Neural crest cell (in vitro differentiated cells): Measurements from ENCODE around the gene FKBP1A. TPM values are rescaled to one million over a fixed set of nuclear protein-coding genes. Genes with fewer than 3 reads are reported as not detected.
"Not testable (repeated sequence)": the region's sequence is repeated elsewhere in the genome, so short reads cannot be mapped to it uniquely, and the experiment has no call there.

Experiments used
- DNase-seq: peaks from one replicate; pipeline ENCODE4 v3.0.0; 2021; ENCODE audit warnings: low read depth, mixed read lengths, low spot score
- H3K27ac Mint-ChIP-seq: one replicate; pipeline ENCODE4 v1.8.0; 2021; ENCODE audit warnings: mild to moderate bottlenecking, mixed read lengths; ENCODE audit not compliant: unreplicated experiment
- H3K27me3 Mint-ChIP-seq: 2 replicates; pipeline ENCODE4 v1.8.0; 2021; ENCODE audit warnings: low read depth, mild to moderate bottlenecking, mixed read lengths
- H3K36me3 Mint-ChIP-seq: 2 replicates; pipeline ENCODE4 v1.8.0; 2021; ENCODE audit warnings: low read depth, mild to moderate bottlenecking, mixed read lengths
- H3K4me1 Mint-ChIP-seq: 2 replicates; pipeline ENCODE4 v1.8.0; 2021; ENCODE audit warnings: mixed read lengths
- H3K4me3 Mint-ChIP-seq: one replicate; pipeline ENCODE4 v1.8.0; 2021; ENCODE audit warnings: mild to moderate bottlenecking, mixed read lengths
- H3K9me3 Mint-ChIP-seq: 2 replicates; pipeline ENCODE4 v1.8.0; 2021; ENCODE audit warnings: mixed read lengths
- CTCF ChIP-seq: fragments of 200-600 bp; sonication (generic); conservative IDR thresholded peaks from 2 replicates; pipeline ENCODE4 v1.5.0; 2021; ENCODE audit warnings: antibody characterized with exemption, mild to moderate bottlenecking
- total RNA-seq: library from RNA; stranded (reverse); gene quantifications from 2 replicates; pipeline ENCODE4 v1.2.1, GENCODE V29; 2021

Gene FKBP1A
- total RNA-seq, 1 donor from 2014 or later, result 176 TPM

GRCh38 chr20:1346315-1346969, 46.4 kb downstream of the FKBP1A start:
- Mint-ChIP-seq H3K4me3 (no peak overlapping the region), H3K36me3 (peaks cover 37% of the 10 kb centered on the region), H3K9me3 (peaks cover 24% of the 10 kb centered on the region), H3K4me1 (no peaks in the 10 kb centered on the region), H3K27ac (no peak overlapping the region), H3K27me3 (no peaks in the 10 kb centered on the region)
- TF ChIP-seq CTCF, result no peak
- DNase-seq, result no peak

GRCh38 chr20:1345756-1346093, 47.1 kb downstream of the FKBP1A start:
- peaks cover 21% of the 10 kb centered on the region for H3K9me3 Mint-ChIP-seq
- no peaks in the 10 kb centered on the region for H3K4me1 Mint-ChIP-seq
- H3K27ac Mint-ChIP-seq, result no peak overlapping the region
- H3K4me3 Mint-ChIP-seq, result no peak overlapping the region
- H3K27me3 Mint-ChIP-seq, result no peaks in the 10 kb centered on the region
- peaks cover 30% of the 10 kb centered on the region for H3K36me3 Mint-ChIP-seq
- TF ChIP-seq CTCF, result no peak
- no peak for DNase-seq

- Mint-ChIP-seq H3K4me3 (no peak overlapping the region), H3K27ac (no peak overlapping the region), H3K27me3 (no peaks in the 10 kb centered on the region), H3K9me3 (peaks cover 17% of the 10 kb centered on the region), H3K4me1 (no peaks in the 10 kb centered on the region), H3K36me3 (peaks cover 24% of the 10 kb centered on the region)
- TF ChIP-seq CTCF, result no peak
- no peak for DNase-seq
These were observed 47.7 kb downstream of the FKBP1A start for GRCh38 chr20:1345030-1345755.

GRCh38 chr20:1343446-1344124, 49.3 kb downstream of the FKBP1A start:
- H3K27me3 Mint-ChIP-seq, H3K4me1 Mint-ChIP-seq, H3K27ac Mint-ChIP-seq, DNase-seq, H3K4me3 Mint-ChIP-seq: not testable (repeated sequence)
- peak; percentile 29 for TF ChIP-seq CTCF
- Mint-ChIP-seq H3K9me3 (peaks cover 11% of the 10 kb centered on the region), H3K36me3 (peaks cover 16% of the 10 kb centered on the region)

GRCh38 chr20:1341561-1342265, 51.1 kb downstream of the FKBP1A start:
- no peak for TF ChIP-seq CTCF
- Mint-ChIP-seq H3K27me3 (no peaks in the 10 kb centered on the region), H3K4me1 (no peaks in the 10 kb centered on the region), H3K4me3 (no peak overlapping the region), H3K36me3 (peaks cover 5% of the 10 kb centered on the region), H3K27ac (peak overlapping the region; percentile 43), H3K9me3 (no peaks in the 10 kb centered on the region)
- no peak for DNase-seq
